K562 (cell line): ENCODE measurements around the gene MRPL11. TPM values are rescaled to one million over a fixed set of nuclear protein-coding genes. Genes with fewer than 3 reads are reported as not detected.
A peak's percentile ranks its signal among the peaks of the same experiment; 100 is the strongest.

Experiments
- ARHGAP35 ChIP-seq: fragments of 450-650 bp; IDR thresholded peaks from 2 replicates; pipeline ENCODE4 v1.6.1; 2018; ENCODE audit not compliant: partially characterized antibody
- BDP1 ChIP-seq: IDR thresholded peaks from 3 replicates; pipeline ENCODE4 v1.6.1; 2011; ENCODE audit not compliant: insufficient read length, insufficient read depth
- CHD7 ChIP-seq: fragments of 200-600 bp; sonication (generic); IDR thresholded peaks from one replicate; pipeline ENCODE4 v1.6.1; 2012; ENCODE audit warnings: mild to moderate bottlenecking, low read depth, low read length, inconsistent platforms
- DPF2 ChIP-seq: fragments of 450-650 bp; IDR thresholded peaks from 2 replicates; pipeline ENCODE4 v1.6.1; 2016
- EP400 ChIP-seq: fragments of 450-650 bp; IDR thresholded peaks from 2 replicates; pipeline ENCODE4 v1.6.1; 2017; ENCODE audit warnings: antibody characterized with exemption, mild to moderate bottlenecking, moderate library complexity
- ESRRA ChIP-seq: fragments of 450-650 bp; IDR thresholded peaks from 2 replicates; pipeline ENCODE4 v1.6.1; 2014; ENCODE audit warnings: low read depth, mild to moderate bottlenecking, moderate library complexity, borderline replicate concordance
- HNRNPK ChIP-seq: fragments of 200-400 bp; formaldehyde crosslinking; IDR thresholded peaks from one replicate; pipeline ENCODE4 v1.6.1; 2018; ENCODE audit warnings: mild to moderate bottlenecking, low read depth, low read length; ENCODE audit not compliant: poor library complexity, severe bottlenecking
- NELFE ChIP-seq: IDR thresholded peaks from 2 replicates; pipeline ENCODE4 v1.6.1; 2011; ENCODE audit warnings: mild to moderate bottlenecking; ENCODE audit not compliant: insufficient read depth, insufficient read length
- NFATC3 ChIP-seq: fragments of 450-650 bp; IDR thresholded peaks from 2 replicates; pipeline ENCODE4 v1.6.1; 2017; ENCODE audit warnings: mild to moderate bottlenecking
- NFE2L1 ChIP-seq: fragments of 450-650 bp; IDR thresholded peaks from 2 replicates; pipeline ENCODE4 v1.6.1; 2016; ENCODE audit warnings: missing genetic modification characterization, low read depth, mild to moderate bottlenecking, missing compliant biosample characterization, moderate library complexity, borderline replicate concordance
- NR2C2 ChIP-seq, 2 experiments: fragments of 200-800 bp in 1 of 2; sonication (Bioruptor generic) in 1 of 2; sonication (generic) in 1 of 2; formaldehyde crosslinking in 1 of 2; IDR thresholded peaks; 2 replicates each; pipeline versions ENCODE4 v1.6.1 to v1.8.0; 2016 to 2022; ENCODE audit warnings: mild to moderate bottlenecking in 1 of 2, missing compliant biosample characterization in 1 of 2, missing genetic modification characterization in 1 of 2, missing genetic modification reagents in 1 of 2
- SPI1 ChIP-seq: IDR thresholded peaks from 2 replicates; pipeline ENCODE4 v1.6.1; 2011; ENCODE audit warnings: low read depth, low read length, control low read depth, borderline replicate concordance
- ZBTB8A ChIP-seq: fragments of 450-650 bp; IDR thresholded peaks from 2 replicates; pipeline ENCODE4 v1.6.1; 2018; ENCODE audit warnings: mild to moderate bottlenecking, moderate library complexity; ENCODE audit not compliant: partially characterized antibody
- ZNF830 ChIP-seq: fragments of 250-450 bp; sonication (Bioruptor Pico); IDR thresholded peaks from 2 replicates; pipeline ENCODE4 v1.5.0; 2021; ENCODE audit warnings: mild to moderate bottlenecking
- polyA plus RNA-seq, 8 experiments: library from polyadenylated mRNA; depleted of rRNA in 4 of 8; stranded (reverse) in 5 of 8; unstranded in 3 of 8; fragments of >200 nt; fragmentation: Nextera tagmentation in 2 of 8; fragmentation: Illumina TruSeq in 1 of 8; extraction: Ambion mirVana in 2 of 8; extraction: Trizol in 1 of 8; gene quantifications; 2 replicates each; pipeline versions ENCODE4 v1.2.1 to v1.2.3, GENCODE V29; 2011 to 2014; ENCODE audit warnings: inconsistent platforms in 1 of 8, missing spikeins in 1 of 8
- total RNA-seq, 7 experiments: library from RNA; depleted of rRNA in 6 of 7; stranded (reverse); fragments of >200 nt in 6 of 7; fragmentation: Illumina TruSeq in 2 of 7; extraction: Trizol in 2 of 7; gene quantifications; 2 replicates each; pipeline versions ENCODE4 v1.2.1 to v1.2.3, GENCODE V29; 2011 to 2021; ENCODE audit warnings: low replicate concordance in 1 of 7
- TF ChIP-seq, protein P1 (sequence below): sonication (generic); formaldehyde crosslinking; IDR thresholded peaks from 2 replicates; pipeline ENCODE4 v1.8.0; 2022; ENCODE audit warnings: mild to moderate bottlenecking, missing genetic modification reagents

The MRPL11 gene
- total and polyA plus RNA-seq, 9 of the 15 experiments (the other 6 are each of a cell fraction or from before 2014, with no cell fraction given), result 33.0 to 173 (median 91.9) TPM

GRCh38 chr11:66480117-66480938 is 41.7 kb upstream of the MRPL11 start, which contains the start of gene DPP3 (continued):
- TF ChIP-seq CHD7, result no peak
- peak; percentile 97 for TF ChIP-seq EP400
- TF ChIP-seq DPF2, result 0 out of 2 replicates have a peak, but pooled peaks have one; percentile 34
- no peak for TF ChIP-seq ZBTB8A
- TF ChIP-seq ARHGAP35, result no peak
- TF ChIP-seq BDP1, result no peak
- TF ChIP-seq NR2C2 (CRISPR knock-in tag; IDR thresholded peaks at IDR 0.05), result peak; percentile 51; the same call in 1 of the 2 replicates
- TF ChIP-seq NR2C2 (tag; IDR thresholded peaks at IDR 0.05), result peak; percentile 81
- TF ChIP-seq, protein P1, sequence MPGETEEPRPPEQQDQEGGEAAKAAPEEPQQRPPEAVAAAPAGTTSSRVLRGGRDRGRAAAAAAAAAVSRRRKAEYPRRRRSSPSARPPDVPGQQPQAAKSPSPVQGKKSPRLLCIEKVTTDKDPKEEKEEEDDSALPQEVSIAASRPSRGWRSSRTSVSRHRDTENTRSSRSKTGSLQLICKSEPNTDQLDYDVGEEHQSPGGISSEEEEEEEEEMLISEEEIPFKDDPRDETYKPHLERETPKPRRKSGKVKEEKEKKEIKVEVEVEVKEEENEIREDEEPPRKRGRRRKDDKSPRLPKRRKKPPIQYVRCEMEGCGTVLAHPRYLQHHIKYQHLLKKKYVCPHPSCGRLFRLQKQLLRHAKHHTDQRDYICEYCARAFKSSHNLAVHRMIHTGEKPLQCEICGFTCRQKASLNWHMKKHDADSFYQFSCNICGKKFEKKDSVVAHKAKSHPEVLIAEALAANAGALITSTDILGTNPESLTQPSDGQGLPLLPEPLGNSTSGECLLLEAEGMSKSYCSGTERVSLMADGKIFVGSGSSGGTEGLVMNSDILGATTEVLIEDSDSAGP, result no peak
- TF ChIP-seq ZNF830, result no peak
- no peak for TF ChIP-seq NFE2L1 (tag)
- peak; percentile 94 for TF ChIP-seq ESRRA
- no peak for TF ChIP-seq NFATC3
- no peak for TF ChIP-seq NELFE
- peak; percentile 58 for TF ChIP-seq SPI1
- no peak for TF ChIP-seq HNRNPK
